Frontal cortex (tissue), 4 donors: ENCODE measurements around the gene TMEM255B. TPM values are rescaled to one million over a fixed set of nuclear protein-coding genes. Genes with fewer than 3 reads are reported as not detected.
"Not testable (repeated sequence)": the region's sequence is repeated elsewhere in the genome, so short reads cannot be mapped to it uniquely, and the experiment has no call there.

ENCODE experiments used
- DNase-seq, 2 donors: peaks; one replicate each; pipeline ENCODE4 v3.0.0; 2012; ENCODE audit warnings: low spot score in 2 of 2
- FAIRE-seq: peaks from 2 replicates; lab custom pipeline; 2012; peaks lifted over from hg19 to GRCh38; lab: Jason Lieb, UNC
- total RNA-seq: library from RNA; depleted of rRNA; stranded (reverse); fragments of >200 nt; gene quantifications from one replicate; pipeline ENCODE4 v1.2.3, GENCODE V29; 2014
- donor health status: control.
- donor health status: control.
- donor health status: control.

Gene TMEM255B
- total RNA-seq, 1 donor from 2014 or later = not detected

GRCh38 chr13:113734099-113734825 lies 24.8 kb upstream of the TMEM255B start:
- FAIRE-seq (no peak), DNase-seq (no peak)

GRCh38 chr13:113734826-113735125 lies 24.2 kb upstream of the TMEM255B start:
- DNase-seq (no peak), FAIRE-seq (no peak)

- DNase-seq (no peak), FAIRE-seq (no peak)
These were observed 23.8 kb upstream of the TMEM255B start for GRCh38 chr13:113735194-113735593.

- DNase-seq (no peak), FAIRE-seq (no peak)
These were observed 23.3 kb upstream of the TMEM255B start for GRCh38 chr13:113735750-113736149.

GRCh38 chr13:113736258-113736731 lies 22.7 kb upstream of the TMEM255B start:
- no peak for FAIRE-seq
- DNase-seq = no peak

GRCh38 chr13:113737803-113738202 lies 21.2 kb upstream of the TMEM255B start:
- DNase-seq = no peak
- FAIRE-seq = no peak

GRCh38 chr13:113739527-113740285 lies 19.3 kb upstream of the TMEM255B start:
- no peak for FAIRE-seq
- no peak for DNase-seq

- FAIRE-seq (no peak), DNase-seq (no peak)
These were observed 18.8 kb upstream of the TMEM255B start for GRCh38 chr13:113740286-113740556.

GRCh38 chr13:113740661-113741060 lies 18.4 kb upstream of the TMEM255B start:
- FAIRE-seq = no peak

GRCh38 chr13:113741191-113741668 lies 17.8 kb upstream of the TMEM255B start:
- DNase-seq = no peak
- FAIRE-seq = no peak

More at GRCh38 chr13:113740661-113741060, 18.4 kb upstream of the TMEM255B start:
- DNase-seq = no peak

GRCh38 chr13:113742000-113742441 lies 17.0 kb upstream of the TMEM255B start:
- FAIRE-seq (no peak), DNase-seq (no peak)

- FAIRE-seq (no peak), DNase-seq (no peak)
These were observed 16.4 kb upstream of the TMEM255B start for GRCh38 chr13:113742445-113743120.

GRCh38 chr13:113743366-113744195 lies 15.4 kb upstream of the TMEM255B start:
- DNase-seq (no peak), FAIRE-seq (no peak)

- no peak for FAIRE-seq
These were observed 14.6 kb upstream of the TMEM255B start for GRCh38 chr13:113744197-113745000.

GRCh38 chr13:113745059-113745458 lies 14.0 kb upstream of the TMEM255B start:
- no peak for FAIRE-seq
- no peak for DNase-seq

More at GRCh38 chr13:113744197-113745000, 14.6 kb upstream of the TMEM255B start:
- no peak for DNase-seq

- FAIRE-seq, DNase-seq: not testable (repeated sequence)
These were observed 13.4 kb upstream of the TMEM255B start for GRCh38 chr13:113745500-113746142.

GRCh38 chr13:113746143-113746525 lies 12.9 kb upstream of the TMEM255B start:
- DNase-seq = no peak
- FAIRE-seq = no peak

GRCh38 chr13:113746671-113747070 lies 12.4 kb upstream of the TMEM255B start:
- FAIRE-seq (no peak), DNase-seq (no peak)
